ENCODE measurements around the gene HUWE1. TPM values are rescaled to one million over a fixed set of nuclear protein-coding genes. Genes with fewer than 3 reads are reported as not detected.
A peak's percentile ranks its signal among the peaks of the same experiment; 100 is the strongest.

Gene HUWE1
- total and polyA plus RNA-seq, 3 donors from 2014 or later: 131 to 260 (median 246) TPM

GRCh38 chrX:53580742-53581504 lies 105.6 kb downstream of the HUWE1 start:
- H3K9me3 ChIP-seq: no peaks in the 10 kb centered on the region
- H3K27ac ChIP-seq: no peak overlapping the region
- TF ChIP-seq POLR2A (IDR thresholded peaks at IDR 0.05): no peak
- no peak for TF ChIP-seq CTCF (IDR thresholded peaks at IDR 0.05)
- H3K36me3 ChIP-seq (ENCODE audit: low read depth, missing control alignments): no peaks in the 10 kb centered on the region
- H3K4me3 ChIP-seq: no peak overlapping the region
- 92 to 96% methylated on average over 7 to 8 of the region's 12 CpGs for WGBS, 2 donors
- no peak for DNase-seq
- no peaks in the 10 kb centered on the region for H3K4me1 ChIP-seq
- intact Hi-C loops (cut with DNase I; ENCODE audit: low total_unique reads): no loop called here
- no peaks in the 10 kb centered on the region for H3K27me3 ChIP-seq

- Histone ChIP-seq H3K4me1 (no peaks in the 10 kb centered on the region), H3K27ac (no peak overlapping the region), H3K9me3 (no peaks in the 10 kb centered on the region), H3K27me3 (no peaks in the 10 kb centered on the region), H3K36me3 (ENCODE audit: low read depth, missing control alignments) (no peaks in the 10 kb centered on the region), H3K4me3 (no peak overlapping the region)
- intact Hi-C loops (cut with DNase I; ENCODE audit: low total_unique reads): no loop called here
- DNase-seq: no peak
- TF ChIP-seq POLR2A (IDR thresholded peaks at IDR 0.05): no peak
- no peak for TF ChIP-seq CTCF (IDR thresholded peaks at IDR 0.05)
Measured at GRCh38 chrX:53571494-53571893, 115.0 kb downstream of the HUWE1 start.

GRCh38 chrX:53563324-53563723 lies 123.2 kb downstream of the HUWE1 start:
- H3K27ac ChIP-seq: no peak overlapping the region
- H3K4me1 ChIP-seq: no peaks in the 10 kb centered on the region
- 52 to 73% methylated on average over 4 of the region's 4 CpGs for WGBS, 2 donors
- H3K27me3 ChIP-seq: no peaks in the 10 kb centered on the region
- TF ChIP-seq CTCF (IDR thresholded peaks at IDR 0.05) (no peak), POLR2A (IDR thresholded peaks at IDR 0.05) (no peak)
- H3K36me3 ChIP-seq (ENCODE audit: low read depth, missing control alignments): no peaks in the 10 kb centered on the region
- intact Hi-C loops (cut with DNase I; ENCODE audit: low total_unique reads): no loop called here
- H3K9me3 ChIP-seq: no peaks in the 10 kb centered on the region
- peak; percentile 68 for DNase-seq
- no peak overlapping the region for H3K4me3 ChIP-seq

GRCh38 chrX:53561912-53562311 lies 124.6 kb downstream of the HUWE1 start:
- no peak for DNase-seq
- 82 to 88% methylated on average over 3 of the region's 3 CpGs for WGBS, 2 donors
- H3K4me1 ChIP-seq: no peaks in the 10 kb centered on the region
- no peaks in the 10 kb centered on the region for H3K9me3 ChIP-seq
- H3K4me3 ChIP-seq: no peak overlapping the region
- intact Hi-C loops (cut with DNase I; ENCODE audit: low total_unique reads): no loop called here
- no peaks in the 10 kb centered on the region for H3K27me3 ChIP-seq
- H3K27ac ChIP-seq: no peak overlapping the region
- TF ChIP-seq CTCF (IDR thresholded peaks at IDR 0.05) (no peak), POLR2A (IDR thresholded peaks at IDR 0.05) (no peak)
- H3K36me3 ChIP-seq (ENCODE audit: low read depth, missing control alignments): no peaks in the 10 kb centered on the region

GRCh38 chrX:53558646-53559045 lies 127.9 kb downstream of the HUWE1 start:
- no peak overlapping the region for H3K4me3 ChIP-seq
- no peaks in the 10 kb centered on the region for H3K4me1 ChIP-seq
- intact Hi-C loops (cut with DNase I; ENCODE audit: low total_unique reads): no loop called here
- H3K36me3 ChIP-seq (ENCODE audit: low read depth, missing control alignments): no peaks in the 10 kb centered on the region
- WGBS, 2 donors: 84 to 100% methylated on average over 3 to 6 of the region's 6 CpGs
- no peak for DNase-seq
- TF ChIP-seq POLR2A (IDR thresholded peaks at IDR 0.05): no peak
- no peak for TF ChIP-seq CTCF (IDR thresholded peaks at IDR 0.05)
- no peak overlapping the region for H3K27ac ChIP-seq
- no peaks in the 10 kb centered on the region for H3K27me3 ChIP-seq
- H3K9me3 ChIP-seq: no peaks in the 10 kb centered on the region

Measured in testis (tissue), 3 donors.